Occipital lobe (tissue), 1 donor: ENCODE measurements around the gene STAT3. TPM values are rescaled to one million over a fixed set of nuclear protein-coding genes. Genes with fewer than 3 reads are reported as not detected.

ENCODE experiments used
- total RNA-seq: library from RNA; depleted of rRNA; stranded (reverse); fragments of >200 nt; gene quantifications from one replicate; pipeline ENCODE4 v1.2.3, GENCODE V29; 2014

STAT3 gene
- total RNA-seq, 1 donor from 2014 or later: 25.1 TPM

Other genes with a start within 250 kb of the STAT3 start
- 35.1 TPM for gene RAB5C, start 233.5 kb downstream of the STAT3 start, total RNA-seq
- gene KCNH4, start 207.3 kb downstream of the STAT3 start, total RNA-seq: 0.31 TPM
- not detected for gene HCRT, start 203.0 kb downstream of the STAT3 start, total RNA-seq
- gene GHDC, start 193.9 kb downstream of the STAT3 start, total RNA-seq: 5.5 TPM
- gene STAT5B, start 112.1 kb downstream of the STAT3 start, total RNA-seq: 20.7 TPM
- gene STAT5A, start 99.9 kb downstream of the STAT3 start, total RNA-seq: 1.4 TPM
- gene CAVIN1, start 34.8 kb upstream of the STAT3 start, total RNA-seq: 7.8 TPM
- 263 TPM for gene ATP6V0A1, start 70.4 kb upstream of the STAT3 start, total RNA-seq
- gene NAGLU, start 147.8 kb upstream of the STAT3 start, total RNA-seq: 8.6 TPM
- gene HSD17B1, start 164.5 kb upstream of the STAT3 start, total RNA-seq: 0.62 TPM
- 3.6 TPM for gene COASY, start 173.7 kb upstream of the STAT3 start, total RNA-seq
- 25.1 TPM for gene MLX, start 178.7 kb upstream of the STAT3 start, total RNA-seq
- gene PSMC3IP, start 189.3 kb upstream of the STAT3 start, total RNA-seq: 6.6 TPM
- gene RETREG3, start 220.9 kb upstream of the STAT3 start, total RNA-seq: 54.9 TPM
- 10.3 TPM for gene TUBG1, start 221.2 kb upstream of the STAT3 start, total RNA-seq